Retinal pigment epithelial cell (primary cell): ENCODE results near the gene SOHLH2.
A peak's percentile ranks its signal among the peaks of the same experiment; 100 is the strongest.

ENCODE experiments used
- DNase-seq: peaks from one replicate; pipeline ENCODE4 v3.0.0-alpha.2; 2010; ENCODE audit warnings: low read depth
- H3K4me3 ChIP-seq: 2 replicates; pipeline ENCODE4 v1.5.1; 2011; ENCODE audit warnings: mild to moderate bottlenecking, low read length, control low read depth, moderate library complexity
- CTCF ChIP-seq: conservative IDR thresholded peaks from 2 replicates; pipeline ENCODE4 v1.5.1; 2011; ENCODE audit warnings: low read depth, low read length, control low read depth, inconsistent platforms

SOHLH2 gene

GRCh38 chr13:36130193-36130551, 84.2 kb downstream of the SOHLH2 start:
- peak overlapping the region; percentile 47 for H3K4me3 ChIP-seq
- no peak for DNase-seq
- TF ChIP-seq CTCF, result no peak

- DNase-seq, result no peak
- H3K4me3 ChIP-seq, result no peak overlapping the region
- no peak for TF ChIP-seq CTCF
These were observed 84.8 kb downstream of the SOHLH2 start for GRCh38 chr13:36129539-36129938.

GRCh38 chr13:36126491-36126890, 87.9 kb downstream of the SOHLH2 start:
- no peak for TF ChIP-seq CTCF
- H3K4me3 ChIP-seq, result no peak overlapping the region
- no peak for DNase-seq

GRCh38 chr13:36125841-36126240, 88.5 kb downstream of the SOHLH2 start:
- TF ChIP-seq CTCF, result no peak
- no peak for DNase-seq
- no peak overlapping the region for H3K4me3 ChIP-seq

- H3K4me3 ChIP-seq, result no peak overlapping the region
- TF ChIP-seq CTCF, result no peak
- DNase-seq, result no peak
These were observed 90.0 kb downstream of the SOHLH2 start for GRCh38 chr13:36124236-36124822.
